ENCODE results near the gene RABL6.
"Not testable (repeated sequence)": the region's sequence is repeated elsewhere in the genome, so short reads cannot be mapped to it uniquely, and the experiment has no call there.

Gene RABL6

GRCh38 chr9:136860933-136861873 lies 53.5 kb downstream of the RABL6 start:
- DNase-seq = no peak

- no peak for DNase-seq
Observed at GRCh38 chr9:136861874-136862457, 54.2 kb downstream of the RABL6 start.

- no peak for DNase-seq
Observed at GRCh38 chr9:136862849-136863622, 55.3 kb downstream of the RABL6 start.

- DNase-seq = no peak
Observed at GRCh38 chr9:136863623-136864273, 56.0 kb downstream of the RABL6 start.

GRCh38 chr9:136865041-136865767 lies 57.5 kb downstream of the RABL6 start:
- DNase-seq = no peak

- no peak for DNase-seq
Observed at GRCh38 chr9:136865768-136866103, 58.0 kb downstream of the RABL6 start.

- DNase-seq = not testable (repeated sequence)
Observed at GRCh38 chr9:136866898-136867421, 59.2 kb downstream of the RABL6 start.

GRCh38 chr9:136867480-136867879 lies 59.7 kb downstream of the RABL6 start:
- DNase-seq = no peak

- no peak for DNase-seq
Observed at GRCh38 chr9:136867917-136868316, 60.2 kb downstream of the RABL6 start.

GRCh38 chr9:136868644-136869043 lies 60.9 kb downstream of the RABL6 start:
- no peak for DNase-seq

- DNase-seq = not testable (repeated sequence)
Observed at GRCh38 chr9:136869611-136870010, 61.9 kb downstream of the RABL6 start.

GRCh38 chr9:136875155-136875554 lies 67.4 kb downstream of the RABL6 start:
- no peak for DNase-seq

- DNase-seq = no peak
Observed at GRCh38 chr9:136876476-136876875, 68.7 kb downstream of the RABL6 start.

GRCh38 chr9:136880651-136881050 lies 72.9 kb downstream of the RABL6 start:
- no peak for DNase-seq

- peak; percentile 27 to 39 for DNase-seq
Observed at GRCh38 chr9:136881691-136882108, 74.0 kb downstream of the RABL6 start.

- peak; percentile 96 for DNase-seq
Observed at GRCh38 chr9:136882109-136882946, 74.6 kb downstream of the RABL6 start.

- not testable (repeated sequence) for DNase-seq
Observed at GRCh38 chr9:136882947-136883283, 75.2 kb downstream of the RABL6 start.

GRCh38 chr9:136883670-136884069 lies 75.9 kb downstream of the RABL6 start:
- not testable (repeated sequence) for DNase-seq

GRCh38 chr9:136885950-136886578 lies 78.3 kb downstream of the RABL6 start, which contains the start of gene TRAF2:
TSS of gene TRAF2 (plus strand) at chr9:136886516. CDS start at chr9:136898741, 12,225 bp downstream.
- DNase-seq = peak; percentile 95 to 96
